Fibroblast of skin of left quadriceps (primary cell): ENCODE measurements around the gene KRT26.
"Not testable (repeated sequence)": the region's sequence is repeated elsewhere in the genome, so short reads cannot be mapped to it uniquely, and the experiment has no call there.

Source experiments
- DNase-seq, 2 experiments: peaks; one replicate each; pipeline ENCODE4 v3.0.0-alpha.2; 2013; ENCODE audit warnings: low read depth in 2 of 2

KRT26 gene

DNA sequence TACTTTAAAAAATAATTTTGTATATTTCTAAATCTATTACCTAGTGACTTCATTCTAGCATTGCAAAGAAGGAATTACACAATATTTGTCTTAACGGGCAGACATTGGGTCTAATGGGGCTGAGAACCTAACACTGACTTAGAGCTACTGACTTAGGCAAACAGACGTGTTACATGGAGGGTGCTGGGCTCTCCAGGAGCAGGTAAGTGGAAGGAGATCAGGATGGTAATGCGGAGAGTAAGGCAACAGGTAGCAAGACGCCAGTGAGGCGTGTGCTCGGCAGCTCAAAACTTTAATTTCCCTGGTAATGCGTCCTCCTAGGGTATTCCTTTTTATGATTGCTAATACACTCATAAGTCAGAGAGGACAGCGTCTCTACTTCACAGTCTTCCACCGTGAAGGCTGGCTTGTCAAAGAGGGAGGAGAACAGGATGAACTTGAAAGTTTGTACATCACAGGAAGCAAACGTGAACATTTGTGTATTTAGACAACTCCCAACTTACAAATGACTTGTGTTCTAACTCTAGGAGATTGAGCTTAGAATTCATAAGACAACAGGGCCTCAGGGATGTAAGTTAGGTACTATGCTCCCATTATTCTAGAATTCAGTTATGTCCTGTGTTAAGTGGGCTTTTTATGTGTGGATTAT is 23.1 kb upstream of the KRT26 start:
- no peak for DNase-seq

DNA sequence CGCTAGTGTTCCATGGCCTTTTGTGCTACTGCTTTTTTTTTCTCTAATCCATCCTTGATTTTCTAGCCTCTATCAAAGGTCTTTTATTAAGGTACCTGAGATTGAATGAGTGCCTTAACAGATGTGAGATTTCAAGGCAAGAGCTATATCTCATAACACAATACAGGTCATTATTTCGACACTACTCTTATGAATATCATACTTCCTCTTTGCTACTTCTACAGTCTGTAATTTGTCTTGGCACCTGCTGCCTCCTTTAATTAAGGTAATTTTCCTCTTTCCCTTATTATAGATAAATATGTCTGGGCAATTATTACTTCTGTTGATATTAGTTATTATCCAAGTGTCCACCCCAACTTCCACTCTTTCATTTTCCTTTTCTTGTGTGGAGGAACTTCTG is 22.5 kb upstream of the KRT26 start:
- DNase-seq = no peak

DNA sequence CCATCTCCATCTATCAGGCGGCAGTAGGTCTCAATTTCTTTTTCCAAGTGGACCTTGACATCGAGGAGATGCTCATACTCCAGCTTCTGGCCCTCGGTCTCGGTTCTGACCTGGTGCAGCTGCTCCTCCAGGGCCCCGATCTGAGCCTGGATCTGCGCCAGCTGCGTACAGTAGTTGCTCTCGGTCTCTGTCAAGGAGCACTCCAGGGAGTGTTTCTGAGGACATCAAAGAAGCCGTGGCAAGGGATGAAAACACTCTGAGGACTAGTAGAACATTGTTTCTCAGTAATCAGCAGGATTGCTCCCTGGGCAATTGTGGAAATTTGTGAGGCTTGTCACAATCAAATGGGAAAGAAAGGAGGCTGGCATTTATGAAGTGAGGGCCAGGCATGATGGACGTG is 21.8 kb upstream of the KRT26 start:
- DNase-seq = no peak

DNA sequence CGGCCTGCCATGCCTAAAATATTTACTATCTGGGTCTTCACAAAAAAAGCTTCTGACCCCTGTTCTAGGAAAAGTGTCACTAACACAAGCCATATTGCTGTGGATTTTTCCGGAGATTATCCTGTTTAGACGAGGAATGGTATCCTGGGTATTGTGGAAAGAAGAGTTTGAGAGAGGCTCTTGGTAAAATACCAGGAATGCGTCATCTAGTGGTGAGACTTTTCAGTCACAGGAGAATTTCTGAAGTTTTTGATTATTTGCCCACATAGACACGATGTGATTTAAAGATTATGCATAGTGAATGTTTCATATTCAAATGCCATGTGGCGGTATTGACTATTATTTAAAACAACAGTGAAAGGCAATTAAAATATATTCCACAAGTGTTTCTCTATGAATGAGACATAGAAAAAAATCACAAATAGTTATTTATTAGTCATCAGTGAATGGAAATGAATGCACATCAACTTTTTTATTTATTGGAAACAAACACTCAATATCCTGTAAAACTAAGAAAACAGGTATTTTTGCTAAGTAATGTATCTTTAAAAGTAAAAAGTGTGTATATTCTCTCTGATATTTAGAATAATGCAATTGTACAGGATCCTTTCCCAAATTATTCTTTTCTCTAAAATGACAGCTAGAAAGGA is 19.9 kb upstream of the KRT26 start:
- no peak for DNase-seq

GRCh38 chr17:40791111-40791510 is 19.1 kb upstream of the KRT26 start:
- no peak for DNase-seq

GRCh38 chr17:40782450-40782849 is 10.4 kb upstream of the KRT26 start, which contains the start of gene KRT27:
Gene KRT27 (minus strand): TSS chr17:40782550. CDS start chr17:40782493, 57 bp downstream.
- no peak for DNase-seq

- no peak for DNase-seq
These were observed 7.3 kb upstream of the KRT26 start for GRCh38 chr17:40779181-40779909.

DNA sequence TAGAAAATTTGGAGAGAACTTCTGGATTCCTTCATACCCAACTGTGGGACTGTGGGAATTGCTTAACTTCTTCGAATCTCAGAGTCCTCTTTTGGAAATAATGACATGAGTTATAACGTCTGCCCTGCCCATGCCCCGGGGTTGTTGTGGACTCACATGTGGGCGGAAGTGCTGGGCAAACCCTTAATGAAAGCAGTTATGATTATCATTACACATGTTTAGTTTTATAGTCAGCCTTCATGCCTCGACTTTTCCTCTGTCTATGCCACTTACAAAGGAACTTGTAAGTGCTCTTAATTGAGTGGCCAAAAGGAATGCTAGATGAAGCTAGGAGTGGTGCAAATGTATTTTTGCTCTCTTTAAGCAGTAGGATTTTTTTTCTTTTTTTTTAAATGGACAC is 6.5 kb upstream of the KRT26 start:
- no peak for DNase-seq

DNA sequence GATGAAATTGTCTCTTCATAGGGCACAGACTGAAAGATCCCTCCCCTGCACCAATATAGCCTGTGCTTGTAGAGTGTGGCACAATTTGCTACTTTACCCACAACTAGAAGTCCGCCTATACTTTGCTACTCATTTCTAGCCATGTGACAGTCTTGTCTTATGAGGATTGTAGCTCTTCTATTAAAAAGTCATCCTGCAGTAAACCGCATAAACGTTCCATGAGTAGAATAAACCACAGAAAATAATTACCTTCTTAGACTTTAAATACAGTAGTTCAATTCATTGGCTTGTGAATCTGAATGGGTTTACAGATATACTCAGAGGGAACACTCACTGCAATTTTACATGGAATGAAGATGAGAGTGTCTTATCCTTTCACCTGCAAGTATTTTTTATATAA is 6.0 kb upstream of the KRT26 start:
- no peak for DNase-seq

DNA sequence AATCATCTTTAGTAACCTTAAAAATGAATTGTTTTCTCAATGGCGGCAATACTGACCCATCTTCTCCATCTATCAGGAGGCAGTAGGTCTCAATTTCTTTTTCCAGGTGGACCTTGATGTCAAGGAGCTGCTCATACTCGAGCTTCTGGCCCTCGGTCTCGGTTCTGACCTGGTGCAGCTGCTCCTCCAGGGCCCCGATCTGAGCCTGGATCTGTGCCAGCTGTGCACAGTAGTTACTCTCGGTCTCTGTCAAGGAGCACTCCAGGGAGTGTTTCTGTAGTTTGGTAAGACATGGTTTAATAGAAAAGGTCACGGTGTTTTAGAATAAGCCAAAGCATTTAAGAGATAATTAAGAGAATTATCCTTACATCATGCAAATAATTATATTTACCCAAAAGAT is 5.5 kb upstream of the KRT26 start:
- DNase-seq = no peak

GRCh38 chr17:40775945-40776344 is 3.9 kb upstream of the KRT26 start:
- DNase-seq = no peak

GRCh38 chr17:40765657-40766056 is 6.3 kb downstream of the KRT26 start:
- DNase-seq = no peak

- DNase-seq = no peak
These were observed 8.2 kb downstream of the KRT26 start for GRCh38 chr17:40763752-40764151.

DNA sequence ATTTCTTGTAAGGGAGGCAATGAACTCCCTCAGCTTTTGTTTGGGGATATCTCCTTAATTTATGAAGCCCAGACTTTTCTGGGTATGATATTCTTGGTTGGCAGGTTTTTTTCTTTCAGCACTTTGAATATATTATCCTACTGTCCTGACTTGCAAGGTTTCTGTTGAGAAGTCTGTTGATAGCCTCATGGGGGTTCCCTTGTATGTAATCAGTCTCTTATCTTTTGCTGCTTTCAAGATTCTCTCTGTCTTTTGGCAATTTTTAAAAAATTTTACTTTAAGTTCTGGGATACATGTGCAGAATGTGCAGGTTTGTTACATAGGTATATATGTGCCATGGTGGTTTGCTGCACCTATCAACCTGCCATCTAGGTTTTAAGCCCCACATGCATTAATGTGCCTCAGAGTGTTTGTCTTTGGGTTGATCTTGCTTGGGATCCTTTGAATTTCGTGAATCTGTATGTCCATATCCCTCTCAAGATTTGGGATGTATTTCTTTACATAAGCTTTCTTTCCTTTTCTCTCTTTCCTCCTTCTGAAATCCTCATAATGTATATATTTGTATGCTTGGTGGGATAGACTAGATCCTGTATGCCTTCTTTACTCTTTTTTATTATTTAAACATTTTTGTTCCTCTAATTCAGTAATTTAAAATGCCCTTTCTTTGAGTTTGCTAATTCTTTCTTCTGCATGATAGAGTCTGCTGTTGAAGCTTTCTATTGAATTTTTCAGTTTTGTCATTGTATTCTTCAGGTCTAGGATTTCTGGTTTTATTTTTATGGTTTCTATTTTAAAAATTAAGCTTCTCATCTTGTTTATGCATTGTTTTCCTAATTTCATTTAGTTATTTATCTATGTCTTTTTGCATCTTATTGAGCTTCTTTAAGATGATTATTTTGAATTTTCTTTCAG is 11.6 kb downstream of the KRT26 start:
- no peak for DNase-seq

- no peak for DNase-seq
These were observed 16.8 kb downstream of the KRT26 start, which contains the start of gene KRT25 for GRCh38 chr17:40755231-40755630. Gene KRT25 (minus strand): TSS chr17:40755331. CDS start chr17:40755271, 60 bp downstream.

DNA sequence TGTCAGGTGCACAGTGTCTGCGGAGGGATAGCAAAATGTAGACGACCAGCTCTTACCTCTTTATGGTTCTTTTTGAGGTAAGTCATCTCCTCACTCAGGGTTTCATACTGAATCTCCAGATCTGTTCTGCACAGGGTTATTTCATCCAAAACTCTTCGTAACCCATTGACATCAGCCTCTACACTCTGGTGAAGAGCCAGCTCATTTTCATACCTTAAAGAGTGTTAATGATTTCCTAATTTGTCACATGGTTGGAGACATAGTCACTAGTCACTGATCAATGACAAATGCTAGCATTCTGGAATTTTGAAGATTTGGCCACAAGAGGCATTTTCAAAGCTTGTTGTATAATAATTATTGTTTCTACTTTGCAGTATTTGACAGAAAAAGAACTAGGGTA is 18.2 kb downstream of the KRT26 start:
- no peak for DNase-seq

- no peak for DNase-seq
These were observed 20.9 kb downstream of the KRT26 start for GRCh38 chr17:40751065-40751464.

GRCh38 chr17:40750391-40750790 is 21.6 kb downstream of the KRT26 start:
- DNase-seq = no peak

DNA sequence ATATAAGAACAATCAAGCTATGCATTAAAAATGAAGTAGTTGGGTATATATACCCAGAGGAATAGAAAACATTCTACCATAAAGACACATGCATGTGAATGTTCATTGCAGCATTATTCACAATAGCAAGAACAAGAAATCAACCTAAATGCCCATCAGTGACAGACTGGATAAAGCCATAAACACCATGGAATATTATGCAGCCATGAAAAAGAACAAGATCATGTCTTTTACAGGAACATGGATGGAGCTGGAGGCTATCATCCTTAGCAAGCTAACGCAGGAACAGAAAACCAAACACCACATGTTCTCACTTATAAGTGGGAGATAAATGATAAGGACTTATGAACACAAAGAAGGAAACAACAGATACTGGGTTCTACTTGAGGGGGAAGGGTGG is 23.3 kb downstream of the KRT26 start:
- not testable (repeated sequence) for DNase-seq

DNA sequence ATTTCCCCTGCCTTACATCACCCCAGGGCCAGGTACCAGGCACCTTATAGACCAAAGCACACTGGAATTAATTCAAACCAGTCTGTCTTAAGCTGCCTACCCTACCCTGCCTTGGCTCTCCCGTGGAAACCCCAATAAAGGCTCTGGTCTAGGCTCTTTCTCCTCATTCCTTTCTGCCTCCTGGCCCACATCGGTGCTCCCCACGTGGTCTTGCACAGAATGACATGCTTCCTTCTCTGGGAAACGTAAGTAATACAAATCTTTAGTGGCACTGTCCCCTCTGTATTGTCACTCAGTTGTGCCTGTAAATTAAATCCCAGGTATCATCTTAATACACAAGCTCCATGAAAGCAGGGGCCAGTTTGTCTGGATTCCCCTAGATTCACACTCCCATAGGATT is 33.4 kb downstream of the KRT26 start:
- no peak for DNase-seq

DNA sequence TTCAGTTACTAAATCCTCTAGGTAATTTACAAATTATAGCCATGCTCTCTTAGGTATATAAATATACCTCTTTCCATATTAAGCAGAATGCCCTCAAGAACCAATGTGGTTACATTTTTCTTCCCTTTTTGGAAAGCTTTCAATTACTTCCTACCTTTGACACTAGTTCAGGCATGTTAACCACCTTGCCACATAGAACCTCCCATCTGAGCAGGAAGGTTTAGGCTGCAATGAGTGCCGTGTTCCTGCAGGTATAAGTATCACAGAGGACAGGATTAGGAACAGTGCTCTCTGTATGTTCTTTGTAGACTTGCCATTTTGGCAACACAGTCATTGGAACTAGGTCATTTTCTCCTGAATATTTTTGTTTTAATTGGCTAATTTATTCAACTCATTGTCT is 37.0 kb downstream of the KRT26 start:
- DNase-seq = no peak

DNA sequence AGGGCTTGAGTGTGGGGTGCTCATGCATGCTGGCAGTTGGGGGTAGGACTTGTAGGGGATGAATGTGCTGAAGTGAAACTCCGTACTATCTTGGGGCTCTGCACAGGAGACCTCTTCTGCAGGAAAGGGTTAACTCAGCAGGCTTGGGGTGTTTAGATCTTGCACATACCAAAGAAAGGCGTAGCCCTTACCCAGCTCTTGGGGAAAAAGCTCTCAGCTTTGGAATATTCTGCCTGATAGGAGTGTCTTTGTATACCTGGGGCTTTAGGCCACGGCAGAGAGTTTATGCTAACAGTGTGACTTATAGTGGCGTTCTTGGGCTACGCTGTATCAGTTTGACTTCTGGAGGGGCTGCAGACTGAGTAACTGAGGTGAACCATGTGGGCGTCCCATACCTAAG is 38.0 kb downstream of the KRT26 start:
- DNase-seq = no peak
